HG02588 (cell line): ENCODE measurements around the gene PCDH19.
"Not testable (repeated sequence)": the region's sequence is repeated elsewhere in the genome, so short reads cannot be mapped to it uniquely, and the experiment has no call there.

ENCODE experiments used
- ATAC-seq: cut with Tn5 transposase; IDR thresholded peaks from one replicate; pipeline ENCODE4 v1.9.1; 2021; ENCODE audit warnings: mild to moderate bottlenecking, moderate library complexity; ENCODE audit not compliant: unreplicated experiment

Gene PCDH19, protein sequence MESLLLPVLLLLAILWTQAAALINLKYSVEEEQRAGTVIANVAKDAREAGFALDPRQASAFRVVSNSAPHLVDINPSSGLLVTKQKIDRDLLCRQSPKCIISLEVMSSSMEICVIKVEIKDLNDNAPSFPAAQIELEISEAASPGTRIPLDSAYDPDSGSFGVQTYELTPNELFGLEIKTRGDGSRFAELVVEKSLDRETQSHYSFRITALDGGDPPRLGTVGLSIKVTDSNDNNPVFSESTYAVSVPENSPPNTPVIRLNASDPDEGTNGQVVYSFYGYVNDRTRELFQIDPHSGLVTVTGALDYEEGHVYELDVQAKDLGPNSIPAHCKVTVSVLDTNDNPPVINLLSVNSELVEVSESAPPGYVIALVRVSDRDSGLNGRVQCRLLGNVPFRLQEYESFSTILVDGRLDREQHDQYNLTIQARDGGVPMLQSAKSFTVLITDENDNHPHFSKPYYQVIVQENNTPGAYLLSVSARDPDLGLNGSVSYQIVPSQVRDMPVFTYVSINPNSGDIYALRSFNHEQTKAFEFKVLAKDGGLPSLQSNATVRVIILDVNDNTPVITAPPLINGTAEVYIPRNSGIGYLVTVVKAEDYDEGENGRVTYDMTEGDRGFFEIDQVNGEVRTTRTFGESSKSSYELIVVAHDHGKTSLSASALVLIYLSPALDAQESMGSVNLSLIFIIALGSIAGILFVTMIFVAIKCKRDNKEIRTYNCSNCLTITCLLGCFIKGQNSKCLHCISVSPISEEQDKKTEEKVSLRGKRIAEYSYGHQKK (N-terminal part only)

DNA sequence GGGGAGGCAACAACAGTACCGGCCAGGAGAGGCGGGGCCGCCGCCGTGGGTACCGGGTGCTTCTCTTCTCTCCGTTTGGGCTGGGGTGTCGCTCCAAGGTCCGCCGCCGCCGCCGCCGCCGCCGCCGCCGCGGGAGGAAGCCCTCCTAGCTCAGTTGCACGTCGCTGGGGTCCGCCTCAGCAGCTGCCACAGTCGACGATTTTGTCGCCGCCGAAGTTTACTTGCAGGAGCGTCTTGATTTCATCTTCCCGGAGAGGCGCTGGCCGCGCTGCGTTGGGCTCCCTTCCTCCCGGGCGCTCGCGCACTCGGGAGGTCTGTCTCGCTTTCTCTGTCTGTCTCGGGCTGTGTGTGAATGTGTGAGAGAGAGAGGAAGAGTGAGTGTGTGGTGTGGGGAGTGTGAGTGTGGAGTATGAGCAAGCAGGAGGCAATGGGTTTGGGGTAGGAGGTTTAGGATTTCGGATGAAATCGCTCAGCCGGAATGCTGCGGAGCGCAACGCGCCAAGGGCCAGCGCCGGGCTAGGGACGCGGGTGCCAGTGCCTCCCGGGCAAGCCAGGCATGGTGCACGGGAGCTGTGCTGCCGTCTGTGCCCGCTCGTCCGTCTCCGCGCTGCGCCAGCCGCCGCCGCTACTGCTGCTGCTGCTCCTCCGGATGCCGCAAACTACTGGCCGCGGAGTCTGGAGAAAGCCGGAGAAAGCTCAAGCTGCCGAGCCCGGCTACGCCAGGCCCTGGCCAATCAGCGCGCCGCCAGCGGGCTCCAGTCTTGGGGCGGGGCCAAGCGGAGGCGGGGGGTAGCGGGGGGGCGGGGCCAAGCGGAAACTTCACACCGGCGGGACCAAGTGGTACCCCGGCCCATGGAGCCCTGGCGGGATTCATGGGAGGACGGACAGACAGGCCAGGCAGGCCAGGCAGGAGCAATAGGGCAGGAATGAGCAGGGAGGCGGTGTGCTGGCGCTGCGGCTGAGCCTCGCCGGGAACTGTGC lies at the start of gene PCDH19:
PCDH19 (minus strand) TSS at position 664 of the 981 bp plus-strand sequence. CDS start 1,676 bp downstream, outside the sequence.
- ATAC-seq: no peak

DNA sequence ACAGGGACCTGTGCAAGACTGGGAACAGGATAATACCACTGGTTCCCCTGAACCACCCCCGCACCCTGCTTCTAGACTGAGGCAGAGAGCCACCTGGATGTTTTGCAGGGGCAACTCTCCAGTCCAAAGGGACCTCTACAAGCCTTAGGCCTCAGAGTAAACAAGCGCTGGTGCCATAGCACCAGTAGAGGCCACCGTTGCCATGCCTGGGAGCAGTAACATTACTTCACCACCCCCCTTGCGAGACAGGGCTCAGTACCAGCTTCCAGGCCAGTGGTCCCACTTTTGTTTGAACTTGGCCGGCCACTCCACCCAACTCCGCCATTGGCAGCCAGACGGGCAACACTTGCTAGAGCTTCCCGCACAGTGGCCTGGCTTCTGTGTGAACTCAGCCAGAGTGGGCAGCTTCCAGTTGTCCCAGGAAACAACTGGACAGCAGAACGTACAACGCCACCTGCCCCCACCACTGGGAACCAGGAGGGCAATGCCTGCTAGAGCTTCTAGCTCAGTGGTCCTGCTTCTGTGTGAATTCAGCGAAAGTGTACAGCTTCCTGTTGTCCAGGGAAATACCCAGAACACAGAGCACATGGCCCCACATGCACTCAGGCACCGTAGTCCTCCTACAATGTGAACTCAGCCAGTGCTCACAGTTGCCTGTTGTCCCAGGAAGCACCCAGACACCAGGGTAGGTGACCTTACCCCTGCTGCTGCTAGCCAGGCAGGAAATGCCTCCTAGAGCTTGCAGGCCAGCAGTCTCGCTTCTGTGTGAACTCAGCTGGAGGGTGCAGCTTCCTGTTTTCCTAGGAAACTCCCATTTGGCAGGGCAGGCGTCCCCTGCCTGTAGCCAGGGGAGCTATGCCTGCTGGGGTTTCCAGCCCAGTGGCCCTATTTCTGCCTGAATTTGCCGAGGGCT lies 39.9 kb upstream of the PCDH19 start:
- ATAC-seq: no peak

DNA sequence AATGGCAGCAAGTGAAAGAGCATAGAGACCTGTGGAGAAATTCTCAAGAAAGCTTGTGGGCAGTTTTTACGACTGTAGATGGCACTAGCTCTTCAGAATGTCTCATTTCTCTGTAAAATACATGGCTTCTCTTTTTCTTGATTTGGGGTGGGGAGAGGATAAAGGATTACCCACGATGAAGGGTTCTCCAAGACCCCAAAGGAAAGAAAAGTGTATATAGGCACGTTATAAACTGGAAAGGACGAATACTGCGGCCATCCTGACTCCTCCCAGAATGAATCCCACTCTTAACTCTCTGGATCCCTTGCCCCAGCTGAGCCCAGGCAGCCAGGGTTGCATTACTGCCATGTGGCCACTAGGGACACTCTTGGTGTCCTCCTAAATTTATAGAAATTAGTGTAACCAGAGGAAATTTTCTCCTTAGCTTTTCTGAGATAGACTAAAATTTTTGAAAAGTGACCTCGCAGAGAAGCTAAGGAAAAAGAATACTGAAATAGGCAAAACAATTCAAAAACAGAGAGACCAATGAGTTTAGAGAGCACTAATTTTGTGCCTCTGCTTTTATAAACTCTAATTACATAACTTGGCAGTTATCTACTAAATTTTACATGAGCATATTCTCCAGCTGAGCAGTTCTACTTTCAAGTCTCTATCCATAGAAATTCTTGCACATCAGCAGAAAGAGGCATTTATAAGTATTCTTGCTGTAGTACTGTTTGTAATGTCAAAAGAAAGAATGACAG lies 37.8 kb upstream of the PCDH19 start:
- ATAC-seq: no peak

DNA sequence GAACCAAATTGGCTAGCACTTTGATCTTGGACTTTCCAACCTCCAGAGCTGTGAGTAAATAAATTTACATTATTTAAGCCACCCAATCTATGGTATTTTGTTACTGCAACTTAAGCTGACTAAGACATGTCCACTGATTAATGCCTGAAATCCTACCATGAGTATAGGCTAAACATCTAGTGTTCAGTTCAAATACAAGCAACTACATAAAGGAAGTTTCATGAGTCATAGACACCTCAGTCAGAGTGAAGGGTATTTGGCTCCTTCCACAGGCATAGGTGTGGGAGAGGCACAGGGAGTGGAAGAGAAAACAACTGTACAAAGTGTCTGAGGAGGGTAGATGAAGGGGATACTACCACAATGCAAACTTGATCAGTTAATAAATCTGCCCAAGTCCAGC lies 35.5 kb upstream of the PCDH19 start:
- no peak for ATAC-seq

DNA sequence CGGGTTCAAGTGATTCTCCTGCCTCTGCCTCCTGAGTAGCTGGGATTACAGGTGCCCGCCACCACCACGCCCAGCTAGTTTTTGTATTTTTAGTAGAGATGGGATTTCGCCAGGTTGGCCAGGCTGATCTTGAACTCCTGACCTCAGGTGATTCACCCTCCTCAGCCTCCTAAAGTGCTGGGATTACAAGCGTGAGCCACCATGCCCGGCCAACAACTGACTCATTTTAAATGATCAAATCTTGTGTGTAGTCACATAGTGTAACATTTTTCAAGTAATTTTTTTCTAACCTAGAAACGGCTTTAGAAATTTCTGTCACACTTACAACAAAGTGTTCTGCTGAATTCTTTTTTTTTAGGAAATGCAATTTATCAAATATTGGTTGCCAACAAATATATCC lies 31.2 kb upstream of the PCDH19 start:
- ATAC-seq: not testable (repeated sequence)

DNA sequence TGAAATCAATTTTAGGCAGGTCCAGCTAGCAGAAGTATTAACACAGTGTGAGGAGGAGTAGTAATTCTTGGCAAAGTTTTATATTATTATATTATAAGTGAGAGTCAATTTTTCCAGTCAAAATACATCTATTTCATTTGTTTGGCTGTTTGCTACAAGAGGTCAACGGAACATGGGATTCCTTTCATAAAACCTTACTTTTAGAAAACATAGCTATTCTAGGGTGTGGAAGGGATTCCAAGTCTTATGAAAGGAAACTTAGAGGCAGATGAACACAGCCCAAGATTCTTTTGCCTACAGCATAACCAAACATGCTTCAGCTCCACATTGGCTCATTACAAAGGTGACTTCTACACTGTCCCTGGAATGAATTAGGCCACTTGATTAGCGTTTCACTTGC lies 29.9 kb upstream of the PCDH19 start:
- ATAC-seq: no peak

DNA sequence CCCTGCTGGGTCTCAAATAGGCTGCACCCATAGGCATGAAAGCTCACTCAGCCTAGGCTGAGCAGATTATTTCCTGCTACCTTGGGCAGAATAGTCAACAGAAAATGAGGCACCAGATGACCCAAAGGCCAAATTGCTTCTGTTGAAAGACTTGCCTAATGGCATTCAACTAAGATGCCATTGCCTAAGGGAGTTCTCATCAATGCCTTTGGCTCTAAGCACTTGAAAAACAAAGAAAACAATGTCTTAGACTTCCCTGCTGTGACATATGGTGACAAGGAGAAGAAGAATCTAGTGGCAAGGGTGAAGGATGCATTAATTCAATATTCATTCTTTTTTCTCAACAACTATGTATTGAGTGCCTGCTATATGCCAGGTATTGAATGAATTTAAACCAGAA lies 25.7 kb upstream of the PCDH19 start:
- no peak for ATAC-seq

DNA sequence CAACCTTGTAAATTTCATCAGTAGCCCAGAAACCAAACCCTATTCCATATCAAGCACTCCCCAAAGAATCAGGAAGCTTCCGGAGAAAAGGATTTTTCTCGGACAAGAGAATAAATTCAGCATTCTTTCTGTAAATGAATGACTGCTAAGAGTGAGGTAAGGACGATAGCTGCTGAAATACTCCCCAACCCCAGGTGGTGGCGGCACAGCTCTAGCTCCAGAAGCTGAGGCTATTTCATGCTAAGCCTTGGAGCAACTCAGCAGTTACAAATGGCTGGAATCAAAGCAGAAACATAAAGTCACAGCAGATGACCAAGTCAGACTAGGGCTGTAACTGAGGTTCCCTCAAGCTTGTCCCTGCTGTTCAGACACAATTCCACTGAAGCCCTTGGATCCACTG lies 13.9 kb upstream of the PCDH19 start:
- ATAC-seq: no peak

DNA sequence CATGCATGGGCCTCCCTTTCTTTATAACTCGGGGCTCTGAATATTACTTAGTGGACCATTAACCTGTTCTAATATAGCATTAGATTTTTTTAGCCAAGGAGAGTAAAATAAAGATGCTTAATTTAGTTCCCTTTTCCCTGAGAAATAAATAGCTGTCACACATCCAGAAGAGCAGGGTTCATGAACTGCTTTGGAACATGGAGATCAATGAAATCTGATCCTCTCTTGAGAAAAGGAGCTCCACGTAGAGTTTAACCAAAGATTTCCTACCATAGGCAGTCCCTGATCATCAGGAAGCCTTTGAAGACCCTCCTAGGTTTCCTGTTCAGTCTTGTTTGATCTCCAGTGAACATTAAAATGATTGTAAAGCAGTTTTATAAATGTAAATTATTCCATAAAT lies 8.5 kb upstream of the PCDH19 start:
- ATAC-seq: no peak

DNA sequence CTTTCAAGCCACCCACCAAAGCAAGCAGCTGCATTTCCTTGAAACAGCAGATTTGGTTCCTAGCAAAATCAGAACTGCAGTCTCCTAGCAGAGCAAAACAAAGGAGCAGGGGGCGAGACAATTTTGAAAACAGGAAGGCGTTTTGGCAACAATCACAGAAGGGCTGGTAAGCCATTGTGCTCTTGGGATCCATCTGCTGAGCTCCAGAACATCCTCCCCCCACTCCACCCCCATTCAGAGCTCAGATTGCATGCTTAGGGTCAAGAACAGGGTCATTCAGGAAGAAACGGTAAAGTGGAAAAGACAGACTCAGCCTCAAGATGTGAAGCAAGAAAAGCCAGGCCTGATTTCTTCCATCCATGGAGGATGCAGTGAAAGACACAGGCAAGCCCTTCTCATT lies 7.6 kb upstream of the PCDH19 start:
- no peak for ATAC-seq

DNA sequence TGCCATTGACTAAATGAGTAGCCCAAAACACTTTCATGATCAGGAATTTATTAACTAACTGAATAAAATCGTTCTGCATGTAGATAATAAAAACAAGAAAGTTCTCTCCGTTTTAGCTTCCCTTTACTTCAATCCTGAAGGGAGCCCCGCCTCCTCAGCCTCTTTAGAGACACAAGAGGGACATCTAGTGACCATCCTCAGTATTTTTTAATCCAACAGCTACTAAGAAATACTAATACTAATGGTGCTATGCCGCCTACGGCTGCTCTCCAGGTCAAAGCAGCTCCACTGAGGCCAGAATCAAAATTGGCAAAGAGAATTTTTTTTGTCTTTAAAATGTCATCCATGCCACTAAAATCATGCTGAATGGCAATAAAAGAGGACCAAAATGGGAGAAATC lies 3.2 kb upstream of the PCDH19 start:
- no peak for ATAC-seq

DNA sequence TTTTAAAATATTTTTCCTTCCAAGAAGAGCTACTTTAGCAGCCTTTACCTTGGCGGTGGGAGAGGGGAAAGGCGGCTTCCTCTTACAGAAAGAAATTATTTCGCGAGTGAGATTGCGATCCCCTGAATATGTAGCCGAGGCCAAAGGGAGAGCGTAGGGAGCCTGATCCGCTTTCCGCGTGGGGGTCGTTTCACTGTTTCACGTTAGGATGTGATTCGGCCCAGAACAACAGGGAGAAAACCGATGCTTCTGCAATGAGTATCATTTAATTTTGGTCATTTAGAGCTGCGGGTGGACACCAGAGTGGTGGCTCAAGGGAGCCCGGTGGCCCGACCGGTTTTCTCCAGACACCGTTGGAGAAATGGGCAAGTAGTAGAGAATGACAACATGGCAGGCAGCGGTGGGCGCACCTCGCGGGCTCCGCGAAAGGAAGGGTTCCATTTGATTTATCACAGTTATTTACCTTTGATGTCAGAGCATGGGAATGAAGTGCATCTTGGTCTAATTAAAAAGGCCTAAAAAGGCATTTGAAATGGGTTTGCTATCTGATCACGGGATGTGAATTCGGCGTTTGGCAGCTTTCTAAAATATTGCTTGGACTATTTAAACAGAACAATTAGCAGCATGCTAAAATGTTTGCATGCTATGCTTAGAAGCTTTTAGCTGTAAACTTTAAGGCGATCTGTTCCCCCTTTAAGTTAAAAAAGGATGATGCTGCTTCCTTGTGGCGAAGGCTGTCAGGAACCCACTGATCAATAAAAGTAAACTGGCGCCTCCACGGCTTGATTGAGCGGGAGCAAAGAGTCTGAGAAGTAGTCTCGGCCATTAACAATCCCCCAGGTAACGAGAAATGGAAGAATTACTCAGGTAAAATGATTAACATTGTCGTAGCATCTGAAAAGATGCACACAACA lies 2.0 kb upstream of the PCDH19 start:
- no peak for ATAC-seq

DNA sequence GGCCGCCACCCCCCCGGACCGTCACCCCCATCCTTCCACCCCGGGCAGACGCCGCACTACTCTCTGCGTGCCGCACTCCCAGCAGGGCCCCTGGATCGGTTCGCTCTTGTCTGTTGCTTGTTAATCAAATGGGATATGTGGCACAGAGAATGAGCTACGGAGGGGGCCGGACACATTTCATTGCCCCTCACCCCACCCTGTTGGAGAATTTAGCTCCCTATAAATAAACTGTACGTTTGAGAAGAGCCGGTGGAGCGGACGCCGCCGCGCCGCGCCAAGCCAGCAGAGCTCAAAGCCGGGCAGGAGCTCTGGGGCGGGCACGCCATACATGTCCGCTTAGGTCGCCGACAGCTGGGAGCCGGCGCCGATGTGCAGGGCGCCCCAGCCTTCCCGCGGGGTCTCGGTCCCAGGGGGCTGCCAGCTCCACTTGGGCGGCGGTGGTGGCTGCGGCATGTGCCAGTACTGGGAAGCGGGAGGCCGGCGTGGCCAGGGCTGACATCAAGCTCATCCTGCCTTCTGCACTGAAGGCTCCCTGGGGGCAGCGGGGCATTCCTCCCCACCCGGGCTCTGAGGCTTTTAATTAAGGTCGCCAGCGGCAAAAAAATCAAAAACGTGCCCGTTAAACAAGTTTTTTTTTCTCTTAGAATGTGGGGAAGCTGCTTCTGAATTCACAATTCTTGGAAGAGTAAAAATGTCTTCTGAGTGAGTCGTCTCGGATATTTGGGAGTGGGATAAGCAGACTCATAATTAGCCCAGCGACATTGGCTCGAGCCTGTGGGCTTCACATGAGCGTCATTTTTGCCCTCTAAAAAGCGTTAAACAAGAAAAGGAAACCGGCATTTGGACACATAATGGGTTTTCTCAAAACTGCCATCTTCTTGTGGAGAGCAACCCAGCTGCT lies 1.1 kb upstream of the PCDH19 start:
- ATAC-seq: no peak

DNA sequence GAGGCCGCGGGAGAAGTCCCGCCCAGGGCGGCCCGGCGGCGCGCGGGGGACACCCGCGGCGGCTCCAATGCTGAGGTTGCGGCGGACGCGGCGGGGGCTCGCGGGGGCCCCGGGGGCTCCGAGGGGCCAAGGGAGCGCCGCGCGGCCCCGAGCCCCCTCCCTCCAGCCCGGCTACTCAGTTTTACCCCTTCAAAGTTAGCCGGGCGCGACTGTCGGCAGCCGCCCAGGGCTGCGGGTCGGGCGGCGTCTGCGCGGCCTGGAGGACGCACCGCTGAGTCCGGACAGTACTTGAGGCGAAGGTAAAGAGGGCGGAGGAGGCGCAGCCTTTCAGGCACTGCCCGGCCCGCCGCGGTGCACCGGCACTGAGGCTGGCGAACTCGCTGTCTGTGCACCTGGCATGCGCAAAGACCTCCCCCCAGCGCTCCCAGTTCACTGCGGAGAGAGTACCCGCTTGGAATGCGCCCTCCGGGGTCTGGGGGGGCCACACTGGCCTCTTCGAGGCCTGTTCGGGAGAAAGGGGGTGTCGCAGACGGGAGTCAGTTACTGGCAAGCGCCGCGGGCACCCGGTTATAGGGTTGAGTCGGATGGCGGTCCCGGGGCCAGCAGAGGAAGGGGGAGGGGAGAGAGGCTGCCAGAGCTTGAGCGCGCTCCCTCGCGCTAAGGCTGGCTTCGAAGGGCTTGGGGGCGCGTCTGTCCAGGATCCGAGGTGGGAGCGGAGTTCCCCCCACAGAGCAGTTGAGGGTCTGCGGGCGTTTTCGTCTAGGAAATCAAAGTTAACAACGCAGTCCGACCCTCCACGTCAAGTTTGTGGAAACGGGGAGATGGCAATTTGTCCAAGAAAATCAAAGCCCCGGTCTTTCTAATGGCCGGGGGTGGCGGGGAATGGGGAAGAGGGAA lies 1.1 kb downstream of the PCDH19 start:
- no peak for ATAC-seq

DNA sequence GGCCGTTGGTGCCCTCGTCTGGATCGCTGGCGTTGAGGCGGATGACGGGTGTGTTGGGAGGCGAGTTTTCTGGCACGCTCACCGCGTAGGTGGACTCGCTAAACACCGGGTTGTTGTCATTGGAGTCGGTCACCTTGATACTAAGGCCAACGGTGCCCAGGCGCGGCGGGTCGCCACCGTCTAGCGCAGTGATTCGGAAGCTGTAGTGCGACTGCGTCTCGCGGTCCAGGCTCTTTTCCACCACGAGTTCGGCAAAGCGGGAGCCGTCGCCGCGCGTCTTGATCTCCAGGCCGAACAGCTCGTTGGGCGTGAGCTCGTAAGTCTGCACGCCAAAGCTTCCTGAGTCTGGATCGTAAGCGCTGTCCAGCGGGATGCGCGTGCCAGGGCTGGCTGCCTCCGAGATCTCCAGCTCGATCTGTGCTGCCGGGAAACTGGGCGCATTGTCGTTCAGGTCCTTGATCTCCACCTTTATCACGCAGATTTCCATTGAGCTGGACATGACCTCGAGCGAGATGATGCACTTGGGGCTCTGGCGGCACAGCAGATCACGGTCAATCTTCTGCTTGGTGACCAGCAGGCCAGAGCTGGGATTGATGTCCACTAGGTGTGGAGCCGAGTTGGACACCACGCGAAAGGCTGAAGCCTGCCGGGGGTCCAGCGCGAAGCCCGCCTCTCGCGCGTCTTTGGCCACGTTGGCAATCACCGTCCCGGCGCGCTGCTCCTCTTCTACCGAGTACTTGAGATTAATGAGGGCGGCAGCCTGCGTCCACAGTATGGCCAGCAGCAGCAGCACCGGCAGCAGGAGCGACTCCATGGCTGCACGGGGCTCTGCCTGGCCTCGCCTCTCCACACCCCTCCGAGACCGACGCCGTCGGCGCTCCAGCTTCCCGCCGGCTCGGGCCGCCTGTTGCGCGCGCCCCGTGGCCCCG lies 2.0 kb downstream of the PCDH19 start:
- ATAC-seq: no peak
